Measurements from ENCODE around the gene CASQ2. TPM values are rescaled to one million over a fixed set of nuclear protein-coding genes. Genes with fewer than 3 reads are reported as not detected.
A peak's percentile ranks its signal among the peaks of the same experiment; 100 is the strongest.

Gene CASQ2
- total RNA-seq, 1 donor from 2014 or later: 0.11 TPM

DNA sequence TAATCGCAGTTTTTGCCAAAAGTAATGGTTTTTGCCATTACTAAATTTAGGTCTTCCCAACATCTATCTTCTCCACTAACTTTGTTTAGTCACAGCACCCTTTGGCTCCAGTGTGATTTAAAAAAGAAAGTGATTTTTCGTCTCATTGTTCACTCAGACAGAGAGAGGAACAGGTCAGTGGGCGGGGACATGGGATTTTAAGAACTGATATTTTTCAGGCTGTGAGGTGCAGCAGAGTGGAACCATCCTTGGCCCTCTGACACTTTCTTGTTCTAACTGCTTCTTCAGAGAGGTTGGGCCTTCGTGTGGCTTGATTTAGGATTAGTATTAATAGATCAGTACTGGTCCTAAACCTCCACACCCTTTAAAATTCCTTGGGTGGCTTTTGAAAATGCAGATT is 38.8 kb downstream of the CASQ2 start:
- FAIRE-seq (no peak), DNase-seq (ENCODE audit: low read depth) (no peak)
- Histone ChIP-seq H3K36me3 (ENCODE audit: insufficient read depth, low read length) (no peaks in the 10 kb centered on the region), H3K79me2 (ENCODE audit: insufficient read depth, low read length) (no peaks in the 10 kb centered on the region), H3K9ac (ENCODE audit: low read length) (no peak overlapping the region), H3K9me3 (ENCODE audit: insufficient read depth, low read depth, low read length) (no peaks in the 10 kb centered on the region), H3K27me3 (ENCODE audit: insufficient read depth, low read length) (peaks cover 2% of the 10 kb centered on the region), H3K4me1 (ENCODE audit: insufficient read depth, low read length) (no peaks in the 10 kb centered on the region), H4K20me1 (ENCODE audit: insufficient read depth, low read length) (no peaks in the 10 kb centered on the region), H3K4me3 (ENCODE audit: insufficient read depth, low read depth, low read length) (no peak overlapping the region), H2AFZ (ENCODE audit: low read depth, low read length) (no peak overlapping the region), H3K27ac (ENCODE audit: low read depth, low read length) (no peak overlapping the region), H3K4me2 (ENCODE audit: low read length) (no peak overlapping the region)
- Mint-ChIP-seq H3K4me3 (ENCODE audit: unreplicated experiment) (no peak overlapping the region), H3K27me3 (ENCODE audit: low read depth, unreplicated experiment) (peaks cover 3% of the 10 kb centered on the region), H3K36me3 (ENCODE audit: low read depth, unreplicated experiment) (peaks cover 4% of the 10 kb centered on the region), H3K27ac (ENCODE audit: unreplicated experiment) (no peak overlapping the region), H3K4me1 (ENCODE audit: low read depth, unreplicated experiment) (peaks cover 12% of the 10 kb centered on the region), H3K9me3 (ENCODE audit: unreplicated experiment) (no peaks in the 10 kb centered on the region)
- TF ChIP-seq, protein P1, sequence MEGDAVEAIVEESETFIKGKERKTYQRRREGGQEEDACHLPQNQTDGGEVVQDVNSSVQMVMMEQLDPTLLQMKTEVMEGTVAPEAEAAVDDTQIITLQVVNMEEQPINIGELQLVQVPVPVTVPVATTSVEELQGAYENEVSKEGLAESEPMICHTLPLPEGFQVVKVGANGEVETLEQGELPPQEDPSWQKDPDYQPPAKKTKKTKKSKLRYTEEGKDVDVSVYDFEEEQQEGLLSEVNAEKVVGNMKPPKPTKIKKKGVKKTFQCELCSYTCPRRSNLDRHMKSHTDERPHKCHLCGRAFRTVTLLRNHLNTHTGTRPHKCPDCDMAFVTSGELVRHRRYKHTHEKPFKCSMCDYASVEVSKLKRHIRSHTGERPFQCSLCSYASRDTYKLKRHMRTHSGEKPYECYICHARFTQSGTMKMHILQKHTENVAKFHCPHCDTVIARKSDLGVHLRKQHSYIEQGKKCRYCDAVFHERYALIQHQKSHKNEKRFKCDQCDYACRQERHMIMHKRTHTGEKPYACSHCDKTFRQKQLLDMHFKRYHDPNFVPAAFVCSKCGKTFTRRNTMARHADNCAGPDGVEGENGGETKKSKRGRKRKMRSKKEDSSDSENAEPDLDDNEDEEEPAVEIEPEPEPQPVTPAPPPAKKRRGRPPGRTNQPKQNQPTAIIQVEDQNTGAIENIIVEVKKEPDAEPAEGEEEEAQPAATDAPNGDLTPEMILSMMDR (IDR thresholded peaks at IDR 0.05; ENCODE audit: insufficient read depth, low read depth, low read length): no peak
- no peak for TF ChIP-seq EZH2 (IDR thresholded peaks at IDR 0.05; ENCODE audit: insufficient read depth, low read length)

DNA sequence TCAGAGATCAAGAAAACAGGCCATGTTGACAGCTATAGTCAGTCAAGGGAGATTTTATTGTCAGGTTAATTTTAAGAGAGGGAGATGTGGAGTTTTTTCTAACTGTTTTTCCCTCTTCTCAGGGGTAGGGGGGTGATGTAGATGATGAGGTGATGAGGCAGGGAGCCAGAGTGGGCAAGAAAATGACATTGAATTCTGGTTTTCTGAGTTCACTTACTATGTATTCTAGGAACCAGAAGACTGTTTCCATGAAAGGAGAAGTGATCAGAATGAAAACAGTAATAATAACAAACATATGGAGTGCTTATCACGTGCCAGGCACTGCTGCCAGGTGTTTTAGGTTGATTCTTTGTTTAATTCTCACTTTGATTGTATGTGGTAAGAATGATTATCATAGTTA is 40.2 kb downstream of the CASQ2 start:
- no peaks in the 10 kb centered on the region for H3K27me3 ChIP-seq (ENCODE audit: insufficient read depth, low read length)
- H3K36me3 ChIP-seq (ENCODE audit: insufficient read depth, low read length): no peaks in the 10 kb centered on the region
- H3K27me3 Mint-ChIP-seq (ENCODE audit: low read depth, unreplicated experiment): peaks cover 3% of the 10 kb centered on the region
- DNase-seq (ENCODE audit: low read depth): no peak
- peak overlapping the region; percentile 99 for H3K27ac Mint-ChIP-seq (ENCODE audit: unreplicated experiment)
- H3K36me3 Mint-ChIP-seq (ENCODE audit: low read depth, unreplicated experiment): peaks cover 4% of the 10 kb centered on the region
- H3K4me1 Mint-ChIP-seq (ENCODE audit: low read depth, unreplicated experiment): peaks cover 12% of the 10 kb centered on the region
- H3K9me3 Mint-ChIP-seq (ENCODE audit: unreplicated experiment): no peaks in the 10 kb centered on the region
- no peak overlapping the region for H3K4me3 ChIP-seq (ENCODE audit: insufficient read depth, low read depth, low read length)
- H2AFZ ChIP-seq (ENCODE audit: low read depth, low read length): peak overlapping the region; percentile 1
- no peak overlapping the region for H3K9ac ChIP-seq (ENCODE audit: low read length)
- H3K27ac ChIP-seq (ENCODE audit: low read depth, low read length): peak overlapping the region; percentile 8
- TF ChIP-seq, protein P1 (IDR thresholded peaks at IDR 0.05; ENCODE audit: insufficient read depth, low read depth, low read length): no peak
- no peaks in the 10 kb centered on the region for H3K9me3 ChIP-seq (ENCODE audit: insufficient read depth, low read depth, low read length)
- H4K20me1 ChIP-seq (ENCODE audit: insufficient read depth, low read length): no peaks in the 10 kb centered on the region
- H3K4me2 ChIP-seq (ENCODE audit: low read length): peak overlapping the region; percentile 43
- no peak for FAIRE-seq
- H3K79me2 ChIP-seq (ENCODE audit: insufficient read depth, low read length): no peaks in the 10 kb centered on the region
- H3K4me3 Mint-ChIP-seq (ENCODE audit: unreplicated experiment): no peak overlapping the region
- no peaks in the 10 kb centered on the region for H3K4me1 ChIP-seq (ENCODE audit: insufficient read depth, low read length)

DNA sequence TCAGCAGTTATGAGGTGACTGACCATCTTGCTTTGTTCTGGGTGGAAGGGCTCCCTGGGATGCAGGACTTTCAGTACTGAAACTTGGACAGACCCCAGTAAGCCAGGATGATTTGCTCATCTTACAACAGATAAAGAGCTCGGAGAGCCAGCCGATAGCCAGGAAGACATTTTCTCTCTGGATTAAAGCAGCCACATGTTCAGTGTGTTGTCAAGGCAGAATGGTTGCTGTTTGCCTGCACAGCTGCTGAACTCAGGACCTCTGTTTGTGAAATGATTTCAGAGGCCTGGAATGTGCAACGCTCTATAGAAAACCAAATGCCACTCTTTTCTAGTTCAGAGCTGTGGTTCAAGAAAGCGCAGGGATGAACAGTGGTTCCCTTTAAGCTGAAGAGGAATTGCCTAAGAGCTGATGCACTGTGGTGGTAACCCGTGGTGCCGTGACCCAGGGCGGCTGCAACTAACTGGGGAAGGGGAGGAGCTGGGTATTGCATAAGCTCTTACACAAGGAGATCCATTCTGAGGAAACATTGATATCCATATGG is 40.7 kb downstream of the CASQ2 start:
- peaks cover 3% of the 10 kb centered on the region for H3K27me3 Mint-ChIP-seq (ENCODE audit: low read depth, unreplicated experiment)
- Histone ChIP-seq H3K4me2 (ENCODE audit: low read length) (peak overlapping the region; percentile 43), H2AFZ (ENCODE audit: low read depth, low read length) (peak overlapping the region; percentile 1), H3K4me3 (ENCODE audit: insufficient read depth, low read depth, low read length) (no peak overlapping the region), H3K36me3 (ENCODE audit: insufficient read depth, low read length) (no peaks in the 10 kb centered on the region), H4K20me1 (ENCODE audit: insufficient read depth, low read length) (no peaks in the 10 kb centered on the region), H3K9me3 (ENCODE audit: insufficient read depth, low read depth, low read length) (no peaks in the 10 kb centered on the region), H3K79me2 (ENCODE audit: insufficient read depth, low read length) (no peaks in the 10 kb centered on the region), H3K27ac (ENCODE audit: low read depth, low read length) (peak overlapping the region; percentile 8), H3K4me1 (ENCODE audit: insufficient read depth, low read length) (no peaks in the 10 kb centered on the region), H3K27me3 (ENCODE audit: insufficient read depth, low read length) (no peaks in the 10 kb centered on the region), H3K9ac (ENCODE audit: low read length) (no peak overlapping the region)
- FAIRE-seq: peak; percentile 58
- no peak for TF ChIP-seq EZH2 (IDR thresholded peaks at IDR 0.05; ENCODE audit: insufficient read depth, low read length)
- TF ChIP-seq, protein P1 (IDR thresholded peaks at IDR 0.05; ENCODE audit: insufficient read depth, low read depth, low read length): no peak
- peak overlapping the region; percentile 13 for H3K4me3 Mint-ChIP-seq (ENCODE audit: unreplicated experiment)
- H3K36me3 Mint-ChIP-seq (ENCODE audit: low read depth, unreplicated experiment): peaks cover 4% of the 10 kb centered on the region
- H3K4me1 Mint-ChIP-seq (ENCODE audit: low read depth, unreplicated experiment): peaks cover 12% of the 10 kb centered on the region
- DNase-seq (ENCODE audit: low read depth): peak; percentile 77
- H3K27ac Mint-ChIP-seq (ENCODE audit: unreplicated experiment): peak overlapping the region; percentile 99
- no peaks in the 10 kb centered on the region for H3K9me3 Mint-ChIP-seq (ENCODE audit: unreplicated experiment)

Data from astrocyte (in vitro differentiated cells and primary cell).